CD4-positive, CD25-positive, alpha-beta regulatory T cell (primary cell): ENCODE data around the gene PTPRT. TPM values are rescaled to one million over a fixed set of nuclear protein-coding genes. Genes with fewer than 3 reads are reported as not detected.

ENCODE experiments used
- ATAC-seq, 2 donors: fragments of 150-1000 bp; cut with Tn5 transposase; one replicate each; pipeline ENCODE4 v1.10.0; 2021; ENCODE audit warnings: low read depth in 2 of 2, moderate number of reproducible peaks in 2 of 2, moderate library complexity in 1 of 2
- DNase-seq, 3 donors: peaks; one replicate each; pipeline versions ENCODE4 v3.0.0 to v3.0.0-alpha.2; 2012 to 2022; ENCODE audit warnings: mixed read lengths in 1 of 3
- H3K27ac ChIP-seq: one replicate; pipeline ENCODE4 v1.7.0; 2013; ENCODE audit warnings: mild to moderate bottlenecking, low read length; ENCODE audit not compliant: insufficient read depth, poor library complexity, severe bottlenecking
- H3K27me3 ChIP-seq: one replicate; pipeline ENCODE4 v1.7.0; 2013; ENCODE audit warnings: low read length; ENCODE audit not compliant: control insufficient read depth, insufficient read depth
- H3K36me3 ChIP-seq: one replicate; pipeline ENCODE4 v1.7.0; 2013; ENCODE audit warnings: mild to moderate bottlenecking, low read length, moderate library complexity; ENCODE audit not compliant: control insufficient read depth, insufficient read depth
- H3K4me1 ChIP-seq: 2 replicates; pipeline ENCODE4 v1.7.0; 2013; ENCODE audit warnings: mild to moderate bottlenecking, low read length; ENCODE audit not compliant: insufficient read depth, control insufficient read depth, poor library complexity, severe bottlenecking
- H3K4me3 ChIP-seq: one replicate; pipeline ENCODE4 v1.7.0; 2013; ENCODE audit warnings: low read depth, mild to moderate bottlenecking, low read length, moderate library complexity
- H3K9me3 ChIP-seq, 2 experiments: 1 replicate in 1 of 2; 2 replicates in 1 of 2; pipeline ENCODE4 v1.7.0; 2013; ENCODE audit warnings: low read length in 2 of 2, mild to moderate bottlenecking in 1 of 2, moderate library complexity in 1 of 2; ENCODE audit not compliant: control insufficient read depth in 2 of 2
- H3K27ac Mint-ChIP-seq, 3 donors: one replicate each; pipeline ENCODE4 v1.8.0; 2020 to 2022; ENCODE audit warnings: mild to moderate bottlenecking in 3 of 3, mixed read lengths in 3 of 3, moderate library complexity in 2 of 3
- H3K27me3 Mint-ChIP-seq: one replicate; pipeline ENCODE4 v1.8.0; 2022; ENCODE audit warnings: mild to moderate bottlenecking, mixed read lengths
- H3K36me3 Mint-ChIP-seq: one replicate; pipeline ENCODE4 v1.8.0; 2020; ENCODE audit warnings: mixed read lengths
- H3K4me1 Mint-ChIP-seq, 4 donors: one replicate each; pipeline ENCODE4 v1.8.0; 2020 to 2022; ENCODE audit warnings: mixed read lengths in 4 of 4, mild to moderate bottlenecking in 1 of 4
- H3K4me3 Mint-ChIP-seq, 4 donors: one replicate each; pipeline ENCODE4 v1.8.0; 2020 to 2022; ENCODE audit warnings: mild to moderate bottlenecking in 4 of 4, mixed read lengths in 4 of 4, moderate library complexity in 3 of 4
- H3K9me3 Mint-ChIP-seq, 7 donors: one replicate each; pipeline ENCODE4 v1.8.0; 2020 to 2022; ENCODE audit warnings: mixed read lengths in 7 of 7, mild to moderate bottlenecking in 3 of 7, moderate library complexity in 2 of 7
- polyA plus RNA-seq, 4 donors: library from polyadenylated mRNA; unstranded; fragments of 300-500 nt; fragmentation: Illumina TruSeq; gene quantifications; one replicate each; pipeline ENCODE4 v1.2.3, GENCODE V29; 2021
- total RNA-seq: library from RNA; stranded (reverse); gene quantifications from one replicate; pipeline ENCODE4 v1.2.3, GENCODE V29; 2022

Gene PTPRT
- total and polyA plus RNA-seq, 5 donors from 2014 or later, result not detected

DNA sequence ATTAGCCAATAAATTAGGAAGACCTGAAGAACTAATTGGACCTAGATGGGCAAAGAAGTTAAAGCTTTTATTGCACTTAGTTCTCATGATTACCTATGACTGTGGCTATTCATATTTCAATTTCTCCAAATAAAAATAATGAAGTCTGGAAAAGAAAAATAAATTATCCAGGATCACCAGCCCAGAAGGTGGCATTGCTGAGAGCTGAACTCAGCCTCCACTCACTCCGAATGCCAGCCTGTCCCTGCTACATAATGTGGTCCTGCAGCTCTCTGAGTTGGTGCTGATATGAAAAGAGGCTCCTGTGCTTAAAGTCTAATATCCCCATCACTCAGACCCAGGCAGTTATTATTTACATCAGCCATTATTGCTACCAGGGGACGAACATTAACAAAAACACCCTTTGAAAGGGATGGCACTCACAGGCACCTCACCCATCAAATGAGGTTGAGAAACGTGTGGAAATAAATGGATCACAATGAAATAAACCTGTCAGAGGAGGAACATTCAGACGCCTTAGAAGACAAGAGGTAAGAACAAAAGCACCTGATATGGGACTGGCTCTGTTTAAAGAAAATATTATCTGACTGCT, 921.8 kb downstream of the PTPRT start:
- DNase-seq (no peak), ATAC-seq (no peak)
- H3K4me1 ChIP-seq, result no peaks in the 10 kb centered on the region
- no peaks in the 10 kb centered on the region for H3K36me3 ChIP-seq
- Mint-ChIP-seq H3K27ac (no peak overlapping the region), H3K27me3 (no peaks in the 10 kb centered on the region), H3K4me3 (no peak overlapping the region), H3K9me3 (peaks cover 0 to 4% (median 3%) of the 10 kb centered on the region in 7 donors), H3K4me1 (no peaks in the 10 kb centered on the region), H3K36me3 (no peaks in the 10 kb centered on the region)
- H3K27ac ChIP-seq, result no peak overlapping the region
- H3K27me3 ChIP-seq, result no peaks in the 10 kb centered on the region
- H3K9me3 ChIP-seq, result no peaks in the 10 kb centered on the region
- H3K4me3 ChIP-seq, result no peak overlapping the region

DNA sequence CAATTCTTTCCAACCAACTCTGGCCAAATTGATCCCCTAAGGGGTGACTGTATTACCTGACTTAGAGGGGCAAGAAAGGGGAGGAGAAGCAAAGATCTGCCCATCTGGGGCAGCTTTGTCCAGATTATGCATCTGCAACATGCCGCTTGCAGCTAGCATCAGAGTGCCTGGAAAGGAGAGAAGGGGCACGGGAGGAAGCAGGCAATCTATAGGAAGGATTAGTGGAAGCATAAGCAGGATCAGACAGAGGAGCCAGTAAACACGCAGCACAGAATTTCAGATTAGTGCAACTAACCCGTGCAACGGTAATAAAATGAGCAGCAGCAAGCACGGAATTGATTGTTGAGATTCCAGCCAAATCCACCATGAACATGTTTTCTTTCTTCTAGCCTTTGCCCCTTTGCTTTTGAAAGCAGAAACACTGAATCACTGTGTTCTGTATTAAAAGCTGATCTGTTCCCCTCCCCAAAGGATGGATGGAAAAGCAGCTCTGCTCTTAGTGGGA, 927.9 kb downstream of the PTPRT start:
- ATAC-seq, result no peak
- Histone ChIP-seq H3K9me3 (no peaks in the 10 kb centered on the region), H3K36me3 (no peaks in the 10 kb centered on the region), H3K4me3 (no peak overlapping the region), H3K27me3 (no peaks in the 10 kb centered on the region), H3K4me1 (no peaks in the 10 kb centered on the region), H3K27ac (no peak overlapping the region)
- Mint-ChIP-seq H3K36me3 (no peaks in the 10 kb centered on the region), H3K9me3 (peaks cover 0 to 8% (median 2%) of the 10 kb centered on the region in 7 donors), H3K4me3 (no peak overlapping the region), H3K27ac (no peak overlapping the region), H3K27me3 (no peaks in the 10 kb centered on the region), H3K4me1 (no peaks in the 10 kb centered on the region)
- no peak for DNase-seq

DNA sequence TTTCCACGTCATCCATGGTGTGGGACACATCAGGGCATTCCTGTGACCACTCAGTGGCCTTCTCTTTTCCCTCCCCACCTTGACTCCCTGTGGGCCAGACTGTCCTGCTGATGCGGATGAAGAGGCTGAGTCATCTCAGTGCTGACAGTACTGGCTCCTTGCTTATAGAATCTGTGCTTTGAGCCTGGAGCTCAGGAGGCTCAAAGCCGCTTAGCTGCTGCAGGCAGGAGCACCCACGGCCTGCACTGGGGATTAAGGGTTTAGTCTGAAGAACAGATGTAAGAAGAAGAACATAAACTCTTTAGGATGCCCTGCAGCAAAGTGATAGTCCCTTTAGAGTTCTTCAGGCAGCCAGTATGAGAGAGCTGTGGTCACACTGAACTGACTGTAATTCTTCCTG, 929.5 kb downstream of the PTPRT start:
- Histone ChIP-seq H3K27ac (no peak overlapping the region), H3K9me3 (no peaks in the 10 kb centered on the region), H3K4me1 (no peaks in the 10 kb centered on the region), H3K36me3 (no peaks in the 10 kb centered on the region), H3K4me3 (no peak overlapping the region), H3K27me3 (no peaks in the 10 kb centered on the region)
- no peaks in the 10 kb centered on the region for H3K36me3 Mint-ChIP-seq
- ATAC-seq (no peak), DNase-seq (no peak)
- no peaks in the 10 kb centered on the region for H3K27me3 Mint-ChIP-seq
- no peaks in the 10 kb centered on the region for H3K4me1 Mint-ChIP-seq
- peaks cover 0 to 8% (median 2%) of the 10 kb centered on the region in 7 donors for H3K9me3 Mint-ChIP-seq
- no peak overlapping the region for H3K4me3 Mint-ChIP-seq
- no peak overlapping the region for H3K27ac Mint-ChIP-seq

DNA sequence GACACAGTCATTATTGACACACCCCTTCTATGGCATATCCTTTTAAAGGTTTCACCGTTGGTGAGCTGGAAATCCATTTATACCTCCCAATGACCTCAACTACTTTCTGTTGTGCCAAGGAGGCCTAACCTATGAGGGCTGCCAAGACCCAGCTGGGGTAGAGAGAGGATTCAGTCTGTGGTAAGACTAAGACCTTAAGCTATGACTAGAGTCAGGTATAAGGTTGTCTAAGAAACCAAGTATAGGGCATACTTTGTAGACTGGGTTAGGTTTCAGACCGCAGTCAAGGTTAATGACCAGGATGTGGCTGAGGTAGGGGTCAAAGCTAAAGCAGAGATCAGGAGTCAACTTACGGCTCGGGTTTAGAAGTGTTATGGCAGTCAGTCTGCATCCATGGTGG, 930.3 kb downstream of the PTPRT start:
- Histone ChIP-seq H3K4me3 (no peak overlapping the region), H3K9me3 (no peaks in the 10 kb centered on the region), H3K27me3 (no peaks in the 10 kb centered on the region), H3K36me3 (no peaks in the 10 kb centered on the region), H3K4me1 (no peaks in the 10 kb centered on the region), H3K27ac (no peak overlapping the region)
- H3K4me3 Mint-ChIP-seq, result no peak overlapping the region
- H3K27ac Mint-ChIP-seq, result no peak overlapping the region
- H3K4me1 Mint-ChIP-seq, result no peaks in the 10 kb centered on the region
- ATAC-seq (no peak), DNase-seq (no peak)
- no peaks in the 10 kb centered on the region for H3K27me3 Mint-ChIP-seq
- no peaks in the 10 kb centered on the region for H3K36me3 Mint-ChIP-seq
- peaks cover 0 to 8% (median 2%) of the 10 kb centered on the region in 7 donors for H3K9me3 Mint-ChIP-seq

DNA sequence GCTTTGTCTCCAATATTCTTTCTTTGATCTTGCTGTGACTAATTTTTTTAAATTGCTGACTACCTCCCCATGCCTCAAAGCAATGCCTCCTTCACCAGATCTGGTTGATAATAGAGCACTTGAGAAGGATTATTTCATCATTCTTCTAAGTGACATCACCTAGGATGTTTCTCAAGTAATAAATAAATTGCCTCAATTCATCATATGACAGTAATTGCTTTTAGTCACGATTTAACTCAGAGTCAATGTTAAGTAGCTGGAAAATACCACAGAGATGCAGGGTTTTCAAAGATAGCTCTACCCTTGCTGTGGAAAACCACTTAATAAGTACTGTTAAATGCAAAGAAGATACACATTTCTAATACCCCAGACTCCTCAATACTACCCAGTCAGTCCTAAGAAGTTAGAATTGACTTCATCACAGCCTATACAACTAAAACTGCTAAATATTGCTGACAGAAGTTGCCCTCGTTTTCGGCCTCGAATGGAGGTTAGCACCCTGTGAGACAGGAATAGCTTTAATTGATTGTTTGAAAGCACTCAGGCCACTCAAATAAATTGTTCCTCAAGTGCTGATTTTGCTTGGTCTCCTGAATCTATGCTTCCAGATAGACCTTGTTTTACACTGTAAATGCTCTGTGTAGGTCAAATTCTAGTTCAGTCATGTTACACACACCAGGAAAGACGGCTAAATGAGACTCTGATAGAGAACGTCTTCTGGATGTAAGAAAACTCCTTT, 931.0 kb downstream of the PTPRT start:
- Histone ChIP-seq H3K4me1 (no peaks in the 10 kb centered on the region), H3K36me3 (no peaks in the 10 kb centered on the region), H3K4me3 (no peak overlapping the region), H3K27ac (no peak overlapping the region), H3K27me3 (no peaks in the 10 kb centered on the region), H3K9me3 (no peaks in the 10 kb centered on the region)
- DNase-seq (no peak), ATAC-seq (no peak)
- Mint-ChIP-seq H3K4me1 (no peaks in the 10 kb centered on the region), H3K4me3 (no peak overlapping the region), H3K36me3 (no peaks in the 10 kb centered on the region), H3K27ac (no peak overlapping the region), H3K27me3 (no peaks in the 10 kb centered on the region), H3K9me3 (peaks cover 0 to 8% (median 2%) of the 10 kb centered on the region in 7 donors)

DNA sequence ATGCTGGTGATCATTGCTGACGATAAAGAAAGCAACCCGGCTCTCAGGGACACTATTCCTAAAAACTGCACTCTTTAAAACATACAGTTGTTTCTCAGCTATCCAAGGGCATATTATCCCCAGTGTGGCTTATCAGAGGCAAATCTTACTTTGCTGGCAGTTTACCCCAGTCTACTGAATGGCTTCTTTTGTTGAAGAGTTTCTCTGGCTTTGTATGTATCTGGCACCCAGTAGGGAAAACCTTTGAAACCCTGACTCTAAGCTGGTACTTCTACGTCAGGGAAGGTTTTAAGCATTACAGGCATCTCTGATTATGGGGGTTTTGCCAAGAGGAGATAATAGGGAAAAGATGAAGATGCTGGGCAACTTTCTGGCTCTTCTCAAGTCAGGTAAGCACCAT, 933.9 kb downstream of the PTPRT start:
- H3K9me3 Mint-ChIP-seq, result peaks cover 0 to 5% (median 3%) of the 10 kb centered on the region in 7 donors
- H3K4me3 ChIP-seq, result no peak overlapping the region
- no peaks in the 10 kb centered on the region for H3K27me3 Mint-ChIP-seq
- no peaks in the 10 kb centered on the region for H3K4me1 ChIP-seq
- DNase-seq, result no peak
- H3K27ac Mint-ChIP-seq, result no peak overlapping the region
- no peak overlapping the region for H3K27ac ChIP-seq
- H3K36me3 ChIP-seq, result no peaks in the 10 kb centered on the region
- H3K4me1 Mint-ChIP-seq, result no peaks in the 10 kb centered on the region
- no peaks in the 10 kb centered on the region for H3K9me3 ChIP-seq
- no peak overlapping the region for H3K4me3 Mint-ChIP-seq
- no peaks in the 10 kb centered on the region for H3K36me3 Mint-ChIP-seq
- H3K27me3 ChIP-seq, result no peaks in the 10 kb centered on the region
- no peak for ATAC-seq

DNA sequence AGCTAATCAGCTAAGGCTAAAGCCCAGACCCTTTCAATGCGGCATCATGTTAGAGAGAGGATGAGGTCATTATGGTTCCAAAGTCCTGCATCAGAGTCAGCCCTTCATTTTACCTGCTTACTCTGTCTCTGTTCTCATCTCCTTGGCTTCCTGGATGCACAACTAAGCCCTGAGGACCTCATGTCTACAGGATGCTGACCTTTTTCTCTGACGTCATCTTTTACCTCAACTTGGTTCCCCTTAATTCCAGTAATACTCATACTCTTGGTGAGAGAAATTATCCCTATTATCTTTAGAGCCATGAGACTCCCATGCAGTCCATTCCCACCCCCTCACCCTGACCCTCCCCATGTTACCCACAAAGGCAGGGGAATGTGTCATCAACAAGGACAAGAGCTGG, 935.0 kb downstream of the PTPRT start:
- peaks cover 0 to 5% (median 0%) of the 10 kb centered on the region in 7 donors for H3K9me3 Mint-ChIP-seq
- Histone ChIP-seq H3K36me3 (no peaks in the 10 kb centered on the region), H3K27me3 (no peaks in the 10 kb centered on the region), H3K9me3 (no peaks in the 10 kb centered on the region), H3K4me1 (no peaks in the 10 kb centered on the region), H3K4me3 (no peak overlapping the region), H3K27ac (no peak overlapping the region)
- no peaks in the 10 kb centered on the region for H3K36me3 Mint-ChIP-seq
- no peak for DNase-seq
- no peaks in the 10 kb centered on the region for H3K27me3 Mint-ChIP-seq
- no peak for ATAC-seq
- no peaks in the 10 kb centered on the region for H3K4me1 Mint-ChIP-seq
- H3K4me3 Mint-ChIP-seq, result no peak overlapping the region
- H3K27ac Mint-ChIP-seq, result no peak overlapping the region

DNA sequence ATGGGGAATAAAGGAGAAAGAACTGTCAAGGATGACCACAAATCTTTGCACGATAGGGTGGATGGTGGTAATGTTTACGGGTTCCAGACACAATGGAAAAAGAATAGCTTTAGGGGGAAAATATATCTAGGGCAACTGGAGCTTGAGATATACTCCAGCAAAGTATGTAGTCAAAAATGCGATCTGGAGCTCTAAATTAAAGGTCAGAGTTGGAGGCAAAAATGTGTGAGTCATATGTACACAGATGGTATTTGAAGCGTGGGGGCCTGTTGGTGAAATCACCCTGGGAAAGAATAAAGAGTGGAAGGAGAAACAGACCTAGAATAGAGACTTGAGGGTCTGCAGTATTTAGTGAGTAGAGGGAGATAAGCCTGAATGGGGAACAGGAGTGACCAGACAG, 937.6 kb downstream of the PTPRT start:
- Mint-ChIP-seq H3K27ac (no peak overlapping the region), H3K4me1 (no peaks in the 10 kb centered on the region), H3K9me3 (peaks cover 0 to 10% (median 2%) of the 10 kb centered on the region in 7 donors), H3K27me3 (no peaks in the 10 kb centered on the region), H3K4me3 (no peak overlapping the region), H3K36me3 (no peaks in the 10 kb centered on the region)
- Histone ChIP-seq H3K36me3 (no peaks in the 10 kb centered on the region), H3K27me3 (no peaks in the 10 kb centered on the region), H3K4me3 (no peak overlapping the region), H3K4me1 (no peaks in the 10 kb centered on the region), H3K27ac (no peak overlapping the region), H3K9me3 (no peaks in the 10 kb centered on the region)
- DNase-seq (no peak), ATAC-seq (no peak)
